GM12891 (cell line): ENCODE measurements around the gene DLX4.

Experiments used
- DNase-seq: peaks from one replicate; pipeline ENCODE4 v3.0.0; 2011; ENCODE audit warnings: low spot score; ENCODE audit not compliant: insufficient read length
- FAIRE-seq: peaks from 2 replicates; lab custom pipeline; 2011; peaks lifted over from hg19 to GRCh38; lab: Jason Lieb, UNC
- PAX5 ChIP-seq: IDR thresholded peaks from 2 replicates; pipeline ENCODE4 v1.6.1; 2011; ENCODE audit warnings: low read length, moderate library complexity, mild to moderate bottlenecking; ENCODE audit not compliant: insufficient read depth, severe bottlenecking
- POLR2A ChIP-seq: IDR thresholded peaks from 2 replicates; pipeline ENCODE4 v1.6.1; 2011; ENCODE audit warnings: low read depth, low read length, control low read depth
- POLR2AphosphoS5 ChIP-seq: IDR thresholded peaks from 2 replicates; pipeline ENCODE4 v1.6.1; 2011; ENCODE audit warnings: low read depth, low read length, control low read depth
- POU2F2 ChIP-seq: IDR thresholded peaks from 2 replicates; pipeline ENCODE4 v1.6.1; 2011; ENCODE audit warnings: low read depth, mild to moderate bottlenecking, control low read depth, low read length, moderate library complexity
- SPI1 ChIP-seq: IDR thresholded peaks from 2 replicates; pipeline ENCODE4 v1.6.1; 2011; ENCODE audit warnings: low read depth, low read length, control low read depth
- TAF1 ChIP-seq: IDR thresholded peaks from 2 replicates; pipeline ENCODE4 v1.6.1; 2011; ENCODE audit warnings: low read depth, low read length, control low read depth

The DLX4 gene

DNA sequence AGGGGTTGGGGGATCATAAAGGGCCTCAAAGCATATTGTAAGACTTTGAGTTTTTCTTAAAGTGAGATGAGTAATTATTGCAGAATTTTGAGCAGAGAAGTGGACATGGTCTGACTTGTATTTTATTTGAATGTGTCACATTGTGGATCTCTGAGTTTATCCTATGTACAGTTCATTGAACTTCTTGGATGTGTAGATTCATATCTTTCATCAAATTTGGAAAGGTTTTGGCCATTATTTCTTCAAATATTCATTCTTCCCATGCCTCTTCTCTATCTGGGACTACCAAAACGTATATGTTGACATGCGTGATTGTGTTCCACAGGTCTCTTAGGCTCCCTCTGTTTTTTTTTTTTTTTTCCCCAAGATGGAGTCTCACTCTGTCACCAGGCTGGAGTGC is 40.3 kb downstream of the DLX4 start:
- DNase-seq, result no peak
- TF ChIP-seq PAX5 (no peak), POLR2AphosphoS5 (no peak), TAF1 (no peak), POLR2A (no peak), SPI1 (no peak), POU2F2 (no peak)
- no peak for FAIRE-seq

- no peak for FAIRE-seq
- TF ChIP-seq PAX5 (no peak), POU2F2 (no peak), TAF1 (no peak), POLR2AphosphoS5 (no peak), SPI1 (no peak), POLR2A (no peak)
- no peak for DNase-seq
Observed at GRCh38 chr17:50013079-50013478, 44.1 kb downstream of the DLX4 start.

GRCh38 chr17:50014471-50015088 is 45.6 kb downstream of the DLX4 start:
- TF ChIP-seq SPI1, result no peak
- no peak for TF ChIP-seq TAF1
- no peak for TF ChIP-seq POU2F2
- no peak for TF ChIP-seq POLR2A
- TF ChIP-seq POLR2AphosphoS5, result no peak
- TF ChIP-seq PAX5, result no peak
- FAIRE-seq, result no peak
- no peak for DNase-seq

DNA sequence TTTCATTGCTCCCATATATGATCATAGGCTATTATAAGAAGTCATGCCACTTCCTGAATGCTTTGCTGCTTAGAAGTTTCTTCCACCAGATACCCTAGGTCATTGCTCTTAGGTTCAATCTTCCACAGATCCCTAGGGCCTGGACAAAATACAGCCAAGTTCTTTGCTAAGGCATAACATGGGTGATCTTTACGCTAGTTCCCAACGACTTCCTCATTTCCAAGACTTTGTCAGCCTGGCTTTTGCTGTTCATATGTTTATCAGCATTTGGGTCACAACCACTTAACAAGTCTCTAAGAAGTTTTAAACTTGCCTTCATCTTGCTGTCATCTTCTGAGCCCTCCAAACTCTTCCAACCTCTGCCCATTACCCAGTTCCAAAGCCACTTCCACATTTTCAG is 46.2 kb downstream of the DLX4 start:
- FAIRE-seq, result no peak
- no peak for DNase-seq
- TF ChIP-seq TAF1 (no peak), POLR2A (no peak), SPI1 (no peak)

GRCh38 chr17:50018909-50019308 is 49.9 kb downstream of the DLX4 start:
- no peak for FAIRE-seq
- no peak for DNase-seq
- TF ChIP-seq PAX5, result no peak
- TF ChIP-seq POLR2A, result no peak
- no peak for TF ChIP-seq POU2F2
- no peak for TF ChIP-seq TAF1
- no peak for TF ChIP-seq SPI1
- TF ChIP-seq POLR2AphosphoS5, result no peak

DNA sequence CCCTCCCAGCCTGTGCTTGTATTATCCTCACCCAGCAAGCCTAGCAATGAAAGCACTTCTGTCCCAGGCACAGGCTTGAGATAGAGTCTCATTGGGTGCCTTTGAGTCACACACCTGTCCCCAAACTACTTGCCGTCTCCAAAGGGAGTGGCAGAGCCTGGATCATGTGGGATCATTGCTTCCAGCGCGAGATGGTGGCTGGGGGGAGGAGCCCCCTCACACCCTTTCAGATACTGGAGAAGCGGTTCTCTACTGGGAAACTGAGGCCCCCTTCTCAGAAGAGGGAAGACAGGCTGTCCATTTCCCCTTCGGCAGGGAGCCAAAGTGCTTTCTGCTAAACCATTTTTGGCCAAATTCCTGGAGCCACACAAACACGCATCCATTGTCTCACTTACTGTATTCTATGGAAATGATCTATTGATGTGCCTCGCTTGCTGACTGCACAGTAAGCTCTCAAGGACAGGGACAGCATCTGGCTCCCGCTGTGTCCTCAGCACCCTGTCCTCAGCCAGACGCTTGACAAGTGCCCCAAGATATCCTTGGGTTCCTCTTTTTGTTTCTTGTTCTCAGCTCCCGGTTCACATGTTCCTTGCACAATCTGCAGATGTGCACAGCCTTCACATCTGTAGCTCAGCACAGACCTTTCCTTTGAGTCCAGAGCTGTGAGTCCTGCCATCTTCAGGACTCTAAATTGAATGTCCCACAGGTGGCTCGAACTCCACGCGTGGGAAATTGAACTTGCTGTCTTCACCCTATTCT is 52.0 kb downstream of the DLX4 start:
- DNase-seq (no peak), FAIRE-seq (no peak)
- TF ChIP-seq SPI1, result no peak
- TF ChIP-seq POLR2AphosphoS5, result no peak
- no peak for TF ChIP-seq POLR2A
- TF ChIP-seq POU2F2, result no peak
- TF ChIP-seq TAF1, result no peak
- TF ChIP-seq PAX5, result no peak

- no peak for DNase-seq
- no peak for TF ChIP-seq POU2F2
- no peak for TF ChIP-seq TAF1
- no peak for TF ChIP-seq PAX5
- no peak for TF ChIP-seq POLR2A
- no peak for TF ChIP-seq SPI1
- TF ChIP-seq POLR2AphosphoS5, result no peak
- no peak for FAIRE-seq
Observed at GRCh38 chr17:50021681-50022370, 52.8 kb downstream of the DLX4 start.

DNA sequence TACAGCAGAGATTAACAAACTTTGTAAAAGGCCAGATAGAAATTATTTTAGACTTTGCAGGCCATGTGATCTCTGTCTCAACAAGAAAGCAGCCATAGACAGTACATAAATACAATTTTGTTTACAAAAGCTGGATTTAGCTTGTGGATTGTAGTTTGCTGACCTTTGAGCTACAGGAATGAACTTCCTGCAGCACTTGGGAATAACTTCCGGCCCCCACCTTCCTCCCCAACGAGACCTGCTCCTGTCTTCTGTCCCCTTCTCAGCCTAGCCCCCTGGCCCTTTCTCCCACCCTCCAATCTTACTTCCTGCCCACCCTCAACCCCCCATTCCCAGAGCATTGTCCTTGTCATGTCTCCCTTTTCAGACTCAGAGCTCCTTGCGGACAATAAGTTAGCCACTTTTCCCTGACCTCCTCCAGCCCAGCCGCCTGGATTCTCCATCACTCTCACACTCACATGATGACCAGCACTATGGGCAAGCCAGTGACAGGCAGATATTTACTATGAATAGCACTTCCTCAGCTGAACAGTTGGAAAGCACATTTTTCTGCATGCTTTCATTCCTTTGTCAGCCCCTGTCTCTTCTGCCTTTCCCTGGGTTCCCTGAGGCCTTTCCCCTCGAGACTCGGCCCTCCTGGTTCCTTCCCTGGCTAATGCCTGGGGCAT is 53.6 kb downstream of the DLX4 start:
- DNase-seq (no peak), FAIRE-seq (no peak)
- TF ChIP-seq POU2F2 (no peak), POLR2AphosphoS5 (no peak), PAX5 (no peak), POLR2A (no peak), SPI1 (no peak), TAF1 (no peak)
